GM12878 (cell line): ENCODE results near the gene NCKAP5. TPM values are rescaled to one million over a fixed set of nuclear protein-coding genes. Genes with fewer than 3 reads are reported as not detected.

Experiments used
- ATAC-seq: fragments of 200-7000 bp; cut with Tn5 transposase; 3 replicates; pipeline ENCODE4 v1.9.1; 2020; ENCODE audit warnings: mild to moderate bottlenecking, moderate library complexity
- BruUV-seq: library from RNA; stranded (reverse); fragments of 400-500 nt; replicated peaks from 2 replicates; lab custom pipeline; 2021; lab: Mats Ljungman, UMichigan
- CTCF ChIA-PET: fragments of 300-600 bp; sonication (Branson Sonifier 250); formaldehyde crosslinking; extraction: SDS; loops from one replicate; lab custom pipeline; 2021; ENCODE audit warnings: inconsistent platforms; lab: Yijun Ruan, JAX
- POLR2A ChIA-PET: fragments of 350-600 bp; formaldehyde crosslinking; extraction: SDS; loops from one replicate; lab custom pipeline; 2021; ENCODE audit warnings: inconsistent platforms; lab: Charles Lee
- RAD21 ChIA-PET: fragments of 300-600 bp; sonication (Branson Sonifier 250); formaldehyde crosslinking; loops from one replicate; lab custom pipeline; 2023; ENCODE audit warnings: antibody characterized with exemption; ENCODE audit not compliant: unreplicated experiment; lab: Charles Lee
- SMC1A ChIA-PET: fragments of 300-600 bp; sonication (Branson Sonifier 250); formaldehyde crosslinking; loops from one replicate; lab custom pipeline; 2023; ENCODE audit not compliant: unreplicated experiment, uncharacterized antibody; lab: Charles Lee
- DNase-seq: peaks from one replicate; pipeline ENCODE4 v3.0.0-alpha.2; 2011; ENCODE audit warnings: low read depth, low spot score
- FAIRE-seq: peaks from 3 replicates; lab custom pipeline; 2011; peaks lifted over from hg19 to GRCh38; lab: Jason Lieb, UNC
- H2AFZ ChIP-seq: 2 replicates; pipeline ENCODE4 v1.6.0; 2011; ENCODE audit warnings: low read depth, low read length, control low read depth; ENCODE audit not compliant: control insufficient read depth
- H3K27ac ChIP-seq: 2 replicates; pipeline ENCODE4 v1.5.1; 2011; ENCODE audit warnings: control low read depth; ENCODE audit not compliant: control insufficient read depth, insufficient read depth
- H3K27me3 ChIP-seq, 2 experiments: replicated peaks in 1 of 2; 2 replicates each; pipeline versions ENCODE4 v1.6.0 to v1.6.1; 2011; ENCODE audit warnings: low read length in 1 of 2; ENCODE audit not compliant: control insufficient read depth in 2 of 2, insufficient read depth in 2 of 2
- H3K36me3 ChIP-seq, 2 experiments: 2 replicates each; pipeline ENCODE4 v1.5.1; 2011; ENCODE audit warnings: low read length in 1 of 2; ENCODE audit not compliant: control insufficient read depth in 2 of 2, insufficient read depth in 2 of 2
- H3K4me1 ChIP-seq: 2 replicates; pipeline ENCODE4 v1.6.1; 2011; ENCODE audit warnings: mild to moderate bottlenecking, low read length, moderate library complexity, mixed read lengths; ENCODE audit not compliant: control insufficient read depth, insufficient read depth
- H3K4me2 ChIP-seq: 2 replicates; pipeline ENCODE4 v1.6.0; 2011; ENCODE audit warnings: control low read depth; ENCODE audit not compliant: control insufficient read depth, insufficient read depth
- H3K4me3 ChIP-seq: fragments of 200-600 bp; sonication (generic); 2 replicates; pipeline ENCODE4 v1.5.1; 2016
- H3K79me2 ChIP-seq: 2 replicates; pipeline ENCODE4 v1.6.0; 2011; ENCODE audit warnings: low read length; ENCODE audit not compliant: control insufficient read depth, insufficient read depth
- H3K9ac ChIP-seq: 2 replicates; pipeline ENCODE4 v1.8.0; 2011; ENCODE audit warnings: low read length, control low read depth, mixed read lengths; ENCODE audit not compliant: control insufficient read depth, insufficient read depth
- H3K9me3 ChIP-seq: replicated peaks from 3 replicates; pipeline ENCODE4 v1.5.1; 2011; ENCODE audit warnings: mild to moderate bottlenecking, low read length; ENCODE audit not compliant: control insufficient read depth, insufficient read depth
- H4K20me1 ChIP-seq: 2 replicates; pipeline ENCODE4 v1.6.0; 2011; ENCODE audit not compliant: control insufficient read depth, insufficient read depth
- IKZF2 ChIP-seq, 2 experiments: fragments of 450-650 bp; IDR thresholded peaks; 2 replicates each; pipeline ENCODE4 v1.6.1; 2017; ENCODE audit warnings: mild to moderate bottlenecking in 2 of 2, moderate library complexity in 2 of 2
- MTA3 ChIP-seq: IDR thresholded peaks from 2 replicates; pipeline ENCODE4 v1.6.1; 2012; ENCODE audit warnings: low read length, inconsistent platforms, borderline replicate concordance
- MXI1 ChIP-seq: fragments of 150-350 bp; IDR thresholded peaks from 2 replicates; pipeline ENCODE4 v1.6.1; 2011; ENCODE audit warnings: low read depth, mild to moderate bottlenecking, inconsistent platforms, low read length, improper control_type of control experiment
- NFYA ChIP-seq: IDR thresholded peaks from 2 replicates; pipeline ENCODE4 v1.6.1; 2011; ENCODE audit warnings: low read depth, mild to moderate bottlenecking, low read length, improper control_type of control experiment, borderline replicate concordance
- NFYB ChIP-seq: IDR thresholded peaks from 2 replicates; pipeline ENCODE4 v1.6.1; 2011; ENCODE audit warnings: low read depth, mild to moderate bottlenecking, low read length, improper control_type of control experiment, moderate library complexity; ENCODE audit not compliant: insufficient read depth
- POLR2AphosphoS2 ChIP-seq: IDR thresholded peaks from 2 replicates; pipeline ENCODE4 v1.6.1; 2011; ENCODE audit warnings: low read depth, mild to moderate bottlenecking, low read length, improper control_type of control experiment, moderate library complexity
- POLR2AphosphoS5 ChIP-seq: IDR thresholded peaks from 2 replicates; pipeline ENCODE4 v1.6.1; 2011; ENCODE audit warnings: mild to moderate bottlenecking, low read length, inconsistent platforms
- PRDM15 ChIP-seq: fragments of 450-650 bp; formaldehyde crosslinking; IDR thresholded peaks from 2 replicates; pipeline ENCODE4 v1.4.0; 2020; ENCODE audit warnings: mild to moderate bottlenecking, moderate library complexity
- RB1 ChIP-seq: fragments of 450-650 bp; formaldehyde crosslinking; IDR thresholded peaks from 2 replicates; pipeline ENCODE4 v1.6.1; 2017; ENCODE audit warnings: mild to moderate bottlenecking, borderline replicate concordance
- SPI1 ChIP-seq: IDR thresholded peaks from 2 replicates; pipeline ENCODE4 v1.6.1; 2011; ENCODE audit warnings: low read depth, mild to moderate bottlenecking, low read length, moderate library complexity, borderline replicate concordance; ENCODE audit not compliant: insufficient read depth
- ZNF24 ChIP-seq: fragments of 450-650 bp; IDR thresholded peaks from 2 replicates; pipeline ENCODE4 v1.6.1; 2017; ENCODE audit warnings: antibody characterized with exemption, mild to moderate bottlenecking
- ZSCAN29 ChIP-seq: fragments of 450-650 bp; IDR thresholded peaks from 2 replicates; pipeline ENCODE4 v1.6.1; 2017; ENCODE audit warnings: mild to moderate bottlenecking, moderate library complexity
- WGBS: methylation state at CpG from one replicate; pipeline ENCODE4 v1.1.6; 2016; ENCODE audit warnings: low lambda C conversion rate; ENCODE audit not compliant: insufficient replicate concordance, insufficient coverage; ENCODE audit errors: missing lambda C conversion rate; 5-methylcytosine and 5-hydroxymethylcytosine counted together
- in situ Hi-C: fragments of 300-500 bp; cut with MboI; formaldehyde crosslinking; loops from 9 replicates; pipeline ENCODE4 v1.14.3; 2018; ENCODE audit warnings: mixed read lengths
- intact Hi-C: fragments of 100-400 bp; cut with micrococcal nuclease; formaldehyde crosslinking; loops from one replicate; pipeline ENCODE4 v1.14.2; 2022; ENCODE audit not compliant: unreplicated experiment
- polyA plus RNA-seq, 11 experiments: library from polyadenylated mRNA; depleted of rRNA in 4 of 11; unstranded in 6 of 11; stranded (reverse) in 5 of 11; fragments of >200 nt; fragmentation: Nextera tagmentation in 4 of 11; fragmentation: Illumina TruSeq in 1 of 11; extraction: Ambion mirVana in 4 of 11; extraction: Trizol in 1 of 11; gene quantifications; 1 replicate in 1 of 11; 2 replicates in 10 of 11; pipeline versions ENCODE4 v1.2.1 to v1.2.3, GENCODE V29; 2011 to 2016; ENCODE audit warnings: inconsistent platforms in 2 of 11, missing spikeins in 2 of 11, low read depth in 1 of 11
- total RNA-seq, 4 experiments: library from RNA; depleted of rRNA in 3 of 4; stranded (reverse); fragments of >200 nt in 3 of 4; fragmentation: Illumina TruSeq in 1 of 4; extraction: Trizol in 1 of 4; gene quantifications; 2 replicates each; pipeline versions ENCODE4 v1.2.1 to v1.2.3, GENCODE V29; 2013 to 2021
- TF ChIP-seq, protein P1 (sequence below): fragments of 450-650 bp; IDR thresholded peaks from 2 replicates; pipeline ENCODE4 v1.6.1; 2016; ENCODE audit warnings: mild to moderate bottlenecking, moderate library complexity, borderline replicate concordance

NCKAP5 gene
- total and polyA plus RNA-seq, 10 of the 15 experiments (the other 5 are each of a cell fraction or from before 2014, with no cell fraction given): 0.06 to 0.44 (median 0.16) TPM

- peaks cover 0 to 2% of the 10 kb centered on the region in 2 experiments; a peak in 1 of 4 replicates for H3K27me3 ChIP-seq
- no peaks in the 10 kb centered on the region for H3K9me3 ChIP-seq
- in situ Hi-C loops: loop anchor here (25.0 kb wide), 1 partner anchor 1034 kb away; no protein-coding TSS in a partner anchor
- H3K36me3 ChIP-seq: no peaks in the 10 kb centered on the region
- no peak overlapping the region for H3K9ac ChIP-seq
- SMC1A ChIA-PET: no interaction called here
- no peak overlapping the region for H3K4me2 ChIP-seq
- H4K20me1 ChIP-seq: no peaks in the 10 kb centered on the region
- DNase-seq (no peak), ATAC-seq (no peak), FAIRE-seq (no peak)
- H3K27ac ChIP-seq: no peak overlapping the region
- H2AFZ ChIP-seq: no peak overlapping the region
- no peaks in the 10 kb centered on the region for H3K79me2 ChIP-seq
- RAD21 ChIA-PET: no interaction called here
- no TSS peak for BruUV-seq
- intact Hi-C loops: no loop called here
- WGBS: 20% methylated on average over 6 of the region's 6 CpGs
- CTCF ChIA-PET: no interaction called here
- POLR2A ChIA-PET: no interaction called here
- H3K4me3 ChIP-seq: no peak overlapping the region
- no peaks in the 10 kb centered on the region for H3K4me1 ChIP-seq
- TF ChIP-seq MXI1: no peak
- no peak for TF ChIP-seq POLR2AphosphoS2
- TF ChIP-seq PRDM15: no peak
- no peak for TF ChIP-seq ZSCAN29
- TF ChIP-seq IKZF2 (IDR thresholded peaks at IDR 0.05): no peak
- TF ChIP-seq MTA3: no peak
- no peak for TF ChIP-seq SPI1
- TF ChIP-seq ZNF24: no peak
- TF ChIP-seq, protein P1, sequence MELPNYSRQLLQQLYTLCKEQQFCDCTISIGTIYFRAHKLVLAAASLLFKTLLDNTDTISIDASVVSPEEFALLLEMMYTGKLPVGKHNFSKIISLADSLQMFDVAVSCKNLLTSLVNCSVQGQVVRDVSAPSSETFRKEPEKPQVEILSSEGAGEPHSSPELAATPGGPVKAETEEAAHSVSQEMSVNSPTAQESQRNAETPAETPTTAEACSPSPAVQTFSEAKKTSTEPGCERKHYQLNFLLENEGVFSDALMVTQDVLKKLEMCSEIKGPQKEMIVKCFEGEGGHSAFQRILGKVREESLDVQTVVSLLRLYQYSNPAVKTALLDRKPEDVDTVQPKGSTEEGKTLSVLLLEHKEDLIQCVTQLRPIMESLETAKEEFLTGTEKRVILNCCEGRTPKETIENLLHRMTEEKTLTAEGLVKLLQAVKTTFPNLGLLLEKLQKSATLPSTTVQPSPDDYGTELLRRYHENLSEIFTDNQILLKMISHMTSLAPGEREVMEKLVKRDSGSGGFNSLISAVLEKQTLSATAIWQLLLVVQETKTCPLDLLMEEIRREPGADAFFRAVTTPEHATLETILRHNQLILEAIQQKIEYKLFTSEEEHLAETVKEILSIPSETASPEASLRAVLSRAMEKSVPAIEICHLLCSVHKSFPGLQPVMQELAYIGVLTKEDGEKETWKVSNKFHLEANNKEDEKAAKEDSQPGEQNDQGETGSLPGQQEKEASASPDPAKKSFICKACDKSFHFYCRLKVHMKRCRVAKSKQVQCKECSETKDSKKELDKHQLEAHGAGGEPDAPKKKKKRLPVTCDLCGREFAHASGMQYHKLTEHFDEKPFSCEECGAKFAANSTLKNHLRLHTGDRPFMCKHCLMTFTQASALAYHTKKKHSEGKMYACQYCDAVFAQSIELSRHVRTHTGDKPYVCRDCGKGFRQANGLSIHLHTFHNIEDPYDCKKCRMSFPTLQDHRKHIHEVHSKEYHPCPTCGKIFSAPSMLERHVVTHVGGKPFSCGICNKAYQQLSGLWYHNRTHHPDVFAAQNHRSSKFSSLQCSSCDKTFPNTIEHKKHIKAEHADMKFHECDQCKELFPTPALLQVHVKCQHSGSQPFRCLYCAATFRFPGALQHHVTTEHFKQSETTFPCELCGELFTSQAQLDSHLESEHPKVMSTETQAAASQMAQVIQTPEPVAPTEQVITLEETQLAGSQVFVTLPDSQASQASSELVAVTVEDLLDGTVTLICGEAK: no peak
- no peak for TF ChIP-seq NFYA
- TF ChIP-seq RB1: no peak
- no peak for TF ChIP-seq POLR2AphosphoS5
- no peak for TF ChIP-seq NFYB
Observed at GRCh38 chr2:133571249-133571648, 3.0 kb upstream of the NCKAP5 start.
